ENCODE measurements around the gene LRMDA. TPM values are rescaled to one million over a fixed set of nuclear protein-coding genes. Genes with fewer than 3 reads are reported as not detected.

LRMDA gene
- total RNA-seq, 6 experiments from 2014 or later: 0.32 TPM; not detected in 5

DNA sequence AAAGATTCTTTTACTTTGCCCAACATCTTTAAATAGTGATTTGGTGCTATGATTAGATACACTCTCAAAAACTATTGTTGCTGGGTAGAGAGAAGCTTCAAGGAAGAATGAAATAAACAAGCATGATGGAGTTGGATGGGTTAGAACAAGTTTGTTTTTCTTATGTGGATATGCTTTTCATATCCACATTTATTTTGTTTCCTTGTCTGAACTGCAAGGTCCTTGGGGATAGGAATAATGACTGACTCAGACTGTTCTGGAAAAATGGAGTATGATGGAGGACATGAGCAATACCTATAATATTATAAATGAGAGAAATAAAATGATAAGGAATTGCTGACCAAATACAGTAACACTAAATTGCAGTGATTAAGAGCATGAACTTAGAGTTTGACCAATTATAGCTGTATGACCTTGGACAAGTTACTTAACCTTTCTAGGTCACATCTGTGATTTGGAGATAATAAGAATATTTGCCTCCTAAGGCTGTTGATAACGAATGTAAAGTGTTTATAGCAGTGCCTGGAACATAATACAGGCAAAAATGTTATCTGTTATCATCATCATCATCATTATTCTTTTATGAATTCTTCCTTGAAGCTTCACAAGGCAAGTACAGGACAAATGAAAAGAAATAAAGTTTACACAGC is 847.5 kb downstream of the LRMDA start:
- H3K4me1 Mint-ChIP-seq (ENCODE audit: low read depth): peaks cover 1% of the 10 kb centered on the region; the same call in 1 of the 2 replicates
- H3K27ac Mint-ChIP-seq: no peak overlapping the region
- H3K36me3 Mint-ChIP-seq (ENCODE audit: low read depth): peaks cover 13% of the 10 kb centered on the region
- no peaks in the 10 kb centered on the region; the same call in none of the 2 replicates for H3K27me3 Mint-ChIP-seq (ENCODE audit: insufficient read depth)
- no peak overlapping the region for H3K4me3 Mint-ChIP-seq
- peaks cover 24% of the 10 kb centered on the region for H3K9me3 Mint-ChIP-seq
- no peak for DNase-seq
- TF ChIP-seq, protein P1, sequence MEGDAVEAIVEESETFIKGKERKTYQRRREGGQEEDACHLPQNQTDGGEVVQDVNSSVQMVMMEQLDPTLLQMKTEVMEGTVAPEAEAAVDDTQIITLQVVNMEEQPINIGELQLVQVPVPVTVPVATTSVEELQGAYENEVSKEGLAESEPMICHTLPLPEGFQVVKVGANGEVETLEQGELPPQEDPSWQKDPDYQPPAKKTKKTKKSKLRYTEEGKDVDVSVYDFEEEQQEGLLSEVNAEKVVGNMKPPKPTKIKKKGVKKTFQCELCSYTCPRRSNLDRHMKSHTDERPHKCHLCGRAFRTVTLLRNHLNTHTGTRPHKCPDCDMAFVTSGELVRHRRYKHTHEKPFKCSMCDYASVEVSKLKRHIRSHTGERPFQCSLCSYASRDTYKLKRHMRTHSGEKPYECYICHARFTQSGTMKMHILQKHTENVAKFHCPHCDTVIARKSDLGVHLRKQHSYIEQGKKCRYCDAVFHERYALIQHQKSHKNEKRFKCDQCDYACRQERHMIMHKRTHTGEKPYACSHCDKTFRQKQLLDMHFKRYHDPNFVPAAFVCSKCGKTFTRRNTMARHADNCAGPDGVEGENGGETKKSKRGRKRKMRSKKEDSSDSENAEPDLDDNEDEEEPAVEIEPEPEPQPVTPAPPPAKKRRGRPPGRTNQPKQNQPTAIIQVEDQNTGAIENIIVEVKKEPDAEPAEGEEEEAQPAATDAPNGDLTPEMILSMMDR (IDR thresholded peaks at IDR 0.05): no peak

DNA sequence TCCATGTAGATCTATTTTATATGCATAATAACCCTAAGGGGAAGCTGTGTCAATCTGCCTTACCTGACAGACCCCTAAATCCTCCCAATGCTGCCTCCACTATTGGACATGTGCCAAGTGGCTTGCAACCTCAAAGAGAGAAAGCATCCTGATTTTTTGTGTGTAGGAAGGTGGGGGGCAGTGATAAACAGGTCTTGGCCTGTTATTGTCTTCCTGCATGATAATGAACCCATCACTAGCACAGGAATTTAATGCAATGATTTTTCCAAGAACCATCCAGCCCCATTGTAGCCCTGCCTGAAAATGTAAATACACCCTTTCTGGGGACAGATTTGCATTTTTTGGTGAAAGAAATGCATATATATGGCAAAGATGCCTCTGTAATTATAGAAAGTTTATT is 850.2 kb downstream of the LRMDA start:
- Mint-ChIP-seq H3K4me1 (ENCODE audit: low read depth) (peaks cover 23% of the 10 kb centered on the region), H3K9me3 (peaks cover 7% of the 10 kb centered on the region), H3K36me3 (ENCODE audit: low read depth) (peaks cover 18% of the 10 kb centered on the region), H3K27me3 (ENCODE audit: insufficient read depth) (no peaks in the 10 kb centered on the region; the same call in none of the 2 replicates), H3K4me3 (no peak overlapping the region), H3K27ac (no peak overlapping the region)
- no peak for DNase-seq
- TF ChIP-seq, protein P1 (IDR thresholded peaks at IDR 0.05): no peak

DNA sequence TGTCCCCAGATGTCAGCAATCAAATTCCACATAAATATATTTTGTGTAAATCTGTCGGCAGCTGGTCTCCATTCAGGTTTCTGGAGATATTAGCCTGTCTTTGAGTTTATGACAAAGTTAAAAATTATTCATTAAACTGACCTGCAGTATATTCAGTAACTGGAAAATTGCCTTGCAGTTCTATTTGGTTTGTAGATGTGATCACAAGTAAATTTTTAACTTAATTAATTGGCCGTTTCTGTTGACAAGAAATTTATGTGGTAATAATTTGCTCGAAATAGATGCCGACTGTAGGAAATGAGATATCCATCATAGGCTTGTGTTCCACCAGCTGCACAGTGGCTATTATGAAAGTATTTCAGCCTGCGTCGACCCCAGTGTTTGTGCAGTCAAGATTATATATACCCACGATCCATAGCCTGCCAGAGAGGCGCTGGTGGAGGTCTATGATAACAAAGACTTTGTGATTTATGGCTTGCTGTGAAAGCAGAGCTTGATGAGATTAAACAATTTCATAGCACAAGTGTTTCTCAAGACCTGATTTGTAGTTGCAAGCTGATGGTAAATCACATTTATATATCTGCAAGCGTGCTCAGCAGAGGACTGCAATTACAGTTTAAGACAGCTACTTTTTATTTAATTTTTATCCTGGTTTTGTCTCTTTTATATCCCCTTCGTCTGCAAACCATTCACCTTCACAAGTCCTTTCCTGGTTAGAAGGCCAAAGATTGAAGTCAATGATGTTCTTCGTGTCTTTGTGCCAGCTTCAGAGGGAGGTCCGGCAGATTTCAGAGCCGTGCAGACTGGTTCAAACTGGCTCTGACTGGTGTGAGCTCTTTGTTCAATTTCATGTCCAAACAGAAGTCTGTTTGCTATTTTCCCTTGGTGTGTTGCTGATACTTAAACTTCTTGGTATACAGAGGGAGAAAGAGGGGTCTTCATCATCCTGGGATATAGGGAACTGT is 850.9 kb downstream of the LRMDA start:
- Mint-ChIP-seq H3K27ac (no peak overlapping the region), H3K27me3 (ENCODE audit: insufficient read depth) (no peaks in the 10 kb centered on the region; the same call in none of the 2 replicates), H3K4me3 (no peak overlapping the region), H3K9me3 (peaks cover 7% of the 10 kb centered on the region), H3K36me3 (ENCODE audit: low read depth) (peaks cover 18% of the 10 kb centered on the region), H3K4me1 (ENCODE audit: low read depth) (peaks cover 30% of the 10 kb centered on the region)
- TF ChIP-seq, protein P1 (IDR thresholded peaks at IDR 0.05): no peak
- DNase-seq: no peak

DNA sequence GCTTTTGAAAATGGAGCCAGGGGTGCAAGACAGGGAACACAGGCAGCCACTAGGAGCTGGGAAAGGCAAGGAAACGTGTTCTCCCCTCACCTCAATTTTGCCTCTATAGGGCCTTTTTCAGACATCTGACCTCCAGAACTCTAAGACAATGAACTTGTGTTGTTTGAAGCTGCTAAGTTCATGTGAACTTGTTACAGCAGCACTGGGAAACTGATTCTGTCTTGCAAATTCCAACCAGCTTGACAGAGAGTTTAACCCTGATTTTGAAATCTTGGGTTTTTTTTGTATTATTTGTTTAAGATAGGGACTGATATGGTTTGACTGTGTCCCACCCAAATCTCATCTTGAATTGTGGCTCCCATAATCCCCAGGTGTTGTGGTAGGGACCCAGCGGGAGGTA is 852.9 kb downstream of the LRMDA start:
- no peaks in the 10 kb centered on the region; the same call in none of the 2 replicates for H3K27me3 Mint-ChIP-seq (ENCODE audit: insufficient read depth)

DNA sequence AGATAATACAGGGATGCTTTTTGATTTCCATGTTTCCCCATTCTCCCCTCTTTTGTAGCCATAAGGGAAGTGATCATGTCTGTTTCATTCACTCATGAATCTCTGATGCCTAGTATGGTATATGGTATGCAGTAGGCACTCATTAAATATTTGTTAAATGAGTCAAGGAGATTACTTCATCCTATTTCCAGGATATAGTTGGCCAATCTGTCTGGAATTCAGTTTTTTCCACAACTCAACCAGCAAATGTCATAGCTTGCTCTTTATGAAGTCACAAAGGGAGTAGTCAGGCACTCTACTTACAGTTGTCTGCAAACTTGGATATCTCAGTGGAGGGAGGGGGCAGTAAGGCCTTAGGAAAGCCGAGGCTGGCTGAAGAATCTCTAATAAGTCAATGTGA is 853.6 kb downstream of the LRMDA start:
- H3K36me3 Mint-ChIP-seq (ENCODE audit: low read depth): peaks cover 18% of the 10 kb centered on the region
- H3K27ac Mint-ChIP-seq: peak overlapping the region; percentile 28; the same call in 1 of the 2 replicates
- H3K4me3 Mint-ChIP-seq: no peak overlapping the region
- H3K27me3 Mint-ChIP-seq (ENCODE audit: insufficient read depth): no peaks in the 10 kb centered on the region; the same call in 1 of the 2 replicates
- DNase-seq: peak; percentile 82
- H3K4me1 Mint-ChIP-seq (ENCODE audit: low read depth): peaks cover 42% of the 10 kb centered on the region
- peaks cover 7% of the 10 kb centered on the region for H3K9me3 Mint-ChIP-seq
- TF ChIP-seq, protein P1 (IDR thresholded peaks at IDR 0.05): no peak

More for the DNA sequence above, 852.9 kb downstream of the LRMDA start:
- H3K4me1 Mint-ChIP-seq (ENCODE audit: low read depth): peaks cover 42% of the 10 kb centered on the region
- no peak overlapping the region for H3K4me3 Mint-ChIP-seq
- TF ChIP-seq, protein P1 (IDR thresholded peaks at IDR 0.05): no peak
- peaks cover 7% of the 10 kb centered on the region for H3K9me3 Mint-ChIP-seq
- no peak overlapping the region for H3K27ac Mint-ChIP-seq
- DNase-seq: no peak
- peaks cover 18% of the 10 kb centered on the region for H3K36me3 Mint-ChIP-seq (ENCODE audit: low read depth)
